H1 (cell line): ENCODE measurements around the gene ERMARD. TPM values are rescaled to one million over a fixed set of nuclear protein-coding genes. Genes with fewer than 3 reads are reported as not detected.

ENCODE experiments used
- CTCF ChIA-PET: fragments of 300-600 bp; sonication (Branson Sonifier 250); formaldehyde crosslinking; loops from one replicate; lab custom pipeline; 2021; ENCODE audit not compliant: partially characterized antibody; lab: Charles Lee
- POLR2A ChIA-PET: fragments of 300-600 bp; sonication (Branson Sonifier 250); formaldehyde crosslinking; loops from one replicate; lab custom pipeline; 2021; ENCODE audit warnings: inconsistent platforms; ENCODE audit not compliant: partially characterized antibody; lab: Charles Lee
- DNase-seq, 2 experiments: peaks; one replicate each; pipeline versions ENCODE4 v3.0.0 to v3.0.0-alpha.2; 2010 to 2022; ENCODE audit warnings: low spot score in 2 of 2, low read depth in 1 of 2, mixed read lengths in 1 of 2
- FAIRE-seq: peaks from 2 replicates; lab custom pipeline; 2011; peaks lifted over from hg19 to GRCh38; lab: Jason Lieb, UNC
- H2AFZ ChIP-seq: 2 replicates; pipeline ENCODE4 v1.8.1; 2012; ENCODE audit warnings: low read length, inconsistent platforms
- H2AK5ac ChIP-seq: 2 replicates; pipeline ENCODE4 v1.6.1; 2013; ENCODE audit warnings: low read depth, low read length
- H2BK120ac ChIP-seq: replicated peaks from 2 replicates; pipeline ENCODE3; 2013; ENCODE audit warnings: low read depth, low read length, inconsistent platforms
- H2BK12ac ChIP-seq: 2 replicates; pipeline ENCODE4 v1.6.1; 2013; ENCODE audit warnings: low read depth, low read length
- H2BK15ac ChIP-seq: 2 replicates; pipeline ENCODE4 v1.6.1; 2013; ENCODE audit warnings: low read length
- H2BK20ac ChIP-seq: 2 replicates; pipeline ENCODE4 v1.6.1; 2013; ENCODE audit warnings: low read length
- H2BK5ac ChIP-seq: 2 replicates; pipeline ENCODE4 v1.6.1; 2013; ENCODE audit warnings: low read depth, low read length
- H3K14ac ChIP-seq: 2 replicates; pipeline ENCODE4 v1.6.1; 2013; ENCODE audit warnings: inconsistent platforms; ENCODE audit not compliant: insufficient read length
- H3K18ac ChIP-seq: 2 replicates; pipeline ENCODE4 v1.6.1; 2013; ENCODE audit warnings: low read length; ENCODE audit errors: extremely low read depth
- H3K23ac ChIP-seq: 2 replicates; pipeline ENCODE4 v1.6.1; 2013; ENCODE audit warnings: inconsistent platforms; ENCODE audit not compliant: insufficient read length
- H3K23me2 ChIP-seq: 2 replicates; pipeline ENCODE4 v1.6.1; 2013; ENCODE audit warnings: low read depth, low read length
- H3K27ac ChIP-seq: 2 replicates; pipeline ENCODE4 v1.6.1; 2011; ENCODE audit warnings: low read depth, low read length, inconsistent platforms
- H3K27me3 ChIP-seq, 4 experiments: replicated peaks in 1 of 4; 1 replicate in 1 of 4; 2 replicates in 3 of 4; pipeline versions ENCODE4 v1.6.1 to v1.8.1; 2011 to 2013; ENCODE audit warnings: low read length in 3 of 4, mild to moderate bottlenecking in 3 of 4, inconsistent platforms in 2 of 4, mixed read lengths in 2 of 4, moderate library complexity in 1 of 4; ENCODE audit not compliant: control insufficient read depth in 3 of 4, insufficient read depth in 3 of 4; ENCODE audit errors: extremely low read depth in 1 of 4
- H3K36me3 ChIP-seq, 4 experiments: 2 replicates each; pipeline versions ENCODE4 v1.6.1 to v1.8.1; 2011 to 2013; ENCODE audit warnings: mild to moderate bottlenecking in 4 of 4, low read length in 3 of 4, moderate library complexity in 2 of 4, control low read depth in 1 of 4, inconsistent platforms in 1 of 4; ENCODE audit not compliant: insufficient read depth in 4 of 4, control insufficient read depth in 2 of 4
- H3K4ac ChIP-seq: replicated peaks from 2 replicates; pipeline ENCODE3; 2013; ENCODE audit warnings: low read length, low read depth, mixed read lengths, inconsistent platforms; ENCODE audit not compliant: insufficient read length
- H3K4me1 ChIP-seq, 4 experiments: replicated peaks in 1 of 4; 1 replicate in 1 of 4; 2 replicates in 3 of 4; pipeline versions ENCODE4 v1.6.1 to v1.8.1; 2011 to 2013; ENCODE audit warnings: low read length in 3 of 4, inconsistent platforms in 2 of 4, mixed read lengths in 1 of 4; ENCODE audit not compliant: insufficient read depth in 4 of 4, control insufficient read depth in 3 of 4
- H3K4me2 ChIP-seq, 2 experiments: 2 replicates each; pipeline versions ENCODE4 v1.6.1 to v1.8.1; 2011 to 2013; ENCODE audit warnings: low read depth in 2 of 2, low read length in 2 of 2, control low read depth in 1 of 2, inconsistent platforms in 1 of 2, mild to moderate bottlenecking in 1 of 2; ENCODE audit not compliant: insufficient read depth in 1 of 2
- H3K4me3 ChIP-seq, 4 experiments: fragments of 200-600, 300-600 bp in 1 of 4; sonication (generic), shearing (Covaris generic), sonication (Bioruptor Twin) in 1 of 4; 2 replicates each; pipeline versions ENCODE4 v1.5.1 to v1.8.1; 2011 to 2016; ENCODE audit warnings: low read length in 4 of 4, low read depth in 3 of 4, control low read depth in 2 of 4, inconsistent platforms in 2 of 4, mild to moderate bottlenecking in 2 of 4, mixed read lengths in 1 of 4, moderate library complexity in 1 of 4; ENCODE audit not compliant: insufficient read depth in 2 of 4; ENCODE audit errors: extremely low read depth in 1 of 4
- H3K56ac ChIP-seq: replicated peaks from 2 replicates; pipeline ENCODE3; 2013; ENCODE audit warnings: low read depth, mild to moderate bottlenecking, mixed read lengths, low read length, inconsistent platforms; ENCODE audit not compliant: insufficient read length
- H3K79me1 ChIP-seq: 2 replicates; pipeline ENCODE4 v1.6.1; 2013; ENCODE audit warnings: low read depth, low read length, control low read depth
- H3K79me2 ChIP-seq, 2 experiments: 2 replicates each; pipeline versions ENCODE4 v1.6.1 to v1.8.1; 2012 to 2013; ENCODE audit warnings: low read length in 2 of 2, mild to moderate bottlenecking in 2 of 2, inconsistent platforms in 1 of 2; ENCODE audit not compliant: insufficient read depth in 2 of 2, control insufficient read depth in 1 of 2
- H3K9ac ChIP-seq, 4 experiments: replicated peaks in 1 of 4; 1 replicate in 1 of 4; 2 replicates in 3 of 4; pipeline versions ENCODE4 v1.6.1 to v1.8.1; 2011 to 2013; ENCODE audit warnings: low read depth in 3 of 4, low read length in 3 of 4, control low read depth in 2 of 4, mild to moderate bottlenecking in 2 of 4, moderate library complexity in 2 of 4, inconsistent platforms in 1 of 4; ENCODE audit errors: extremely low read depth in 1 of 4
- H3K9me3 ChIP-seq, 2 experiments: 2 replicates each; pipeline versions ENCODE4 v1.6.1 to v1.8.1; 2012 to 2013; ENCODE audit warnings: mild to moderate bottlenecking in 2 of 2, moderate library complexity in 2 of 2, control low read depth in 1 of 2, inconsistent platforms in 1 of 2, low read depth in 1 of 2, low read length in 1 of 2, mixed read lengths in 1 of 2; ENCODE audit not compliant: insufficient read depth in 2 of 2
- H4K20me1 ChIP-seq, 2 experiments: replicated peaks in 1 of 2; 2 replicates each; pipeline versions ENCODE3 to v1.8.1; 2011 to 2013; ENCODE audit warnings: inconsistent platforms in 2 of 2, low read length in 2 of 2, mild to moderate bottlenecking in 1 of 2; ENCODE audit not compliant: insufficient read depth in 2 of 2, control insufficient read depth in 1 of 2
- H4K5ac ChIP-seq: 2 replicates; pipeline ENCODE4 v1.6.1; 2013; ENCODE audit warnings: low read length, low read depth, mixed read lengths, inconsistent platforms; ENCODE audit not compliant: insufficient read length
- H4K8ac ChIP-seq: 2 replicates; pipeline ENCODE4 v1.8.0; 2013; ENCODE audit warnings: mild to moderate bottlenecking, moderate library complexity, low read length, inconsistent platforms; ENCODE audit not compliant: insufficient read depth; ENCODE audit errors: extremely low read depth
- H4K91ac ChIP-seq: replicated peaks from 2 replicates; pipeline ENCODE3; 2013; ENCODE audit warnings: low read length, mixed read lengths, inconsistent platforms; ENCODE audit not compliant: insufficient read length
- CTCF ChIP-seq, 3 experiments: IDR thresholded peaks; 1 replicate in 2 of 3; 2 replicates in 1 of 3; pipeline versions ENCODE4 v1.5.1 to v1.6.1; 2011; ENCODE audit warnings: low read length in 3 of 3, mild to moderate bottlenecking in 3 of 3, inconsistent platforms in 2 of 3, low read depth in 1 of 3, moderate library complexity in 1 of 3; ENCODE audit not compliant: insufficient read depth in 1 of 3; ENCODE audit errors: control extremely low read depth in 1 of 3
- KDM5A ChIP-seq: fragments of 200-600 bp; IDR thresholded peaks from 2 replicates; pipeline ENCODE4 v1.7.1; 2012; ENCODE audit warnings: mild to moderate bottlenecking, low read length, inconsistent platforms, mixed read lengths
- POLR2A ChIP-seq, 2 experiments: IDR thresholded peaks; 1 replicate in 1 of 2; 2 replicates in 1 of 2; pipeline ENCODE4 v1.6.1; 2011; ENCODE audit warnings: low read depth in 2 of 2, low read length in 2 of 2, mild to moderate bottlenecking in 2 of 2; ENCODE audit errors: control extremely low read depth in 1 of 2
- RFX5 ChIP-seq: IDR thresholded peaks from 2 replicates; pipeline ENCODE4 v1.6.1; 2011; ENCODE audit warnings: low read depth, low read length, improper control_type of control experiment, borderline replicate concordance
- SIRT6 ChIP-seq: IDR thresholded peaks from one replicate; pipeline ENCODE4 v1.7.1; 2012; ENCODE audit warnings: low read length, inconsistent platforms
- SIX5 ChIP-seq: IDR thresholded peaks from 2 replicates; pipeline ENCODE4 v1.6.1; 2011; ENCODE audit warnings: mild to moderate bottlenecking, low read depth, low read length
- ZNF274 ChIP-seq: IDR thresholded peaks from 2 replicates; pipeline ENCODE4 v1.7.0; 2012; ENCODE audit warnings: low read length, borderline replicate concordance; ENCODE audit errors: extremely low read depth
- WGBS, 2 experiments: shearing (Covaris generic) in 1 of 2; methylation state at CpG; one replicate each; pipeline versions ENCODE4 v1.1.6 to v1.1.7; 2013 to 2015; ENCODE audit warnings: low lambda C conversion rate in 2 of 2, mixed read lengths in 2 of 2, inconsistent platforms in 1 of 2, low coverage in 1 of 2, missing lambda C conversion rate in 1 of 2; ENCODE audit not compliant: insufficient replicate concordance in 2 of 2, insufficient coverage in 1 of 2, insufficient read length in 1 of 2; ENCODE audit errors: extremely low coverage in 1 of 2, missing lambda C conversion rate in 1 of 2; 5-methylcytosine and 5-hydroxymethylcytosine counted together
- polyA plus RNA-seq, 7 experiments: library from polyadenylated mRNA; depleted of rRNA in 3 of 7; stranded (reverse) in 5 of 7; unstranded in 2 of 7; fragments of >200 nt in 5 of 7; fragments of 200-250 nt in 2 of 7; gene quantifications; 1 replicate in 5 of 7; 2 replicates in 1 of 7; 4 replicates in 1 of 7; pipeline versions ENCODE4 v1.2.1 to v1.2.3, GENCODE V29; 2011 to 2013; ENCODE audit warnings: missing spikeins in 2 of 7, mixed read lengths in 2 of 7
- total RNA-seq: library from RNA; stranded (reverse); fragmentation: NEBNext Ultra II Directional; extraction: Animal tissue kit (Norgen Biotek cat#: 25700); gene quantifications from 2 replicates; pipeline ENCODE4 v1.2.1, GENCODE V29; 2021

Gene ERMARD
- total and polyA plus RNA-seq, 2 of the 8 experiments (the other 6 are each of a cell fraction or from before 2014, with no cell fraction given): 12.2 to 25.6 TPM

- peaks cover 7 to 11% of the 10 kb centered on the region in 2 experiments; a peak in 2 of 4 replicates for H3K9me3 ChIP-seq
- no peak overlapping the region for H2BK15ac ChIP-seq
- 90% methylated on average over 16 of the region's 17 CpGs; no CpG with 5 or more reads in 1 of the 2 experiments for WGBS, 2 experiments
- no peaks in the 10 kb centered on the region for H3K27me3 ChIP-seq
- no peaks in the 10 kb centered on the region for H3K23me2 ChIP-seq
- no peak overlapping the region for H3K9ac ChIP-seq
- no peak overlapping the region for H3K56ac ChIP-seq
- ChIA-PET POLR2A (interaction anchor here (0.6 kb wide), 1 partner anchor 740 kb away, joined by 3 read pairs; no protein-coding TSS in a partner anchor), CTCF (interaction anchor here (1.2 to 4.0 kb wide), 3 partner anchors 9 to 22 kb away, joined by 4 to 17 read pairs (median 17); no protein-coding TSS in a partner anchor)
- no peaks in the 10 kb centered on the region for H3K79me2 ChIP-seq
- peaks cover 0 to 9% (median 3%) of the 10 kb centered on the region in 4 experiments; a peak in 4 of 7 replicates for H3K4me1 ChIP-seq
- no peak overlapping the region for H4K8ac ChIP-seq
- no peak overlapping the region for H3K27ac ChIP-seq
- no peak overlapping the region for H3K23ac ChIP-seq
- H2AK5ac ChIP-seq: no peak overlapping the region
- no peak overlapping the region for H2AFZ ChIP-seq
- H4K91ac ChIP-seq: no peak overlapping the region
- no peak overlapping the region for H3K4me2 ChIP-seq
- H2BK20ac ChIP-seq: no peak overlapping the region
- H4K5ac ChIP-seq: no peak overlapping the region
- no peak overlapping the region for H2BK5ac ChIP-seq
- H3K4ac ChIP-seq: no peak overlapping the region
- H2BK120ac ChIP-seq: no peak overlapping the region
- no peaks in the 10 kb centered on the region for H3K36me3 ChIP-seq
- FAIRE-seq (no peak), DNase-seq (no peak)
- H3K14ac ChIP-seq: no peak overlapping the region
- H3K79me1 ChIP-seq: no peaks in the 10 kb centered on the region
- H3K18ac ChIP-seq: no peak overlapping the region
- no peaks in the 10 kb centered on the region for H4K20me1 ChIP-seq
- no peak overlapping the region for H2BK12ac ChIP-seq
- no peak overlapping the region for H3K4me3 ChIP-seq
- no peak for TF ChIP-seq CTCF (IDR thresholded peaks at IDR 0.05; ENCODE audit: control extremely low read depth in 1 of 3, insufficient read depth in 1 of 3, low read depth in 1 of 3, low read length in 3 of 3)
- TF ChIP-seq RFX5: no peak
- no peak for TF ChIP-seq KDM5A
- TF ChIP-seq ZNF274: no peak
- no peak for TF ChIP-seq SIRT6
- no peak for TF ChIP-seq POLR2A (IDR thresholded peaks at IDR 0.05; ENCODE audit: control extremely low read depth in 1 of 2, low read depth in 2 of 2, low read length in 2 of 2)
- TF ChIP-seq SIX5: no peak
These were observed 60.8 kb downstream of the ERMARD start for GRCh38 chr6:169812257-169812644.
